Measurements from ENCODE around the gene CAMTA1. TPM values are rescaled to one million over a fixed set of nuclear protein-coding genes. Genes with fewer than 3 reads are reported as not detected.
A peak's percentile ranks its signal among the peaks of the same experiment; 100 is the strongest.

The CAMTA1 gene
- total and polyA plus RNA-seq, 4 donors, result 48.1 to 140 (median 52.3) TPM

GRCh38 chr1:7482077-7482476 lies 696.8 kb downstream of the CAMTA1 start:
- WGBS, 2 donors, result 77 to 84% methylated on average over 6 of the region's 6 CpGs
- Histone ChIP-seq H3K4me1 (ENCODE audit: control insufficient read depth in 5 of 5, insufficient read depth in 5 of 5, low read length in 5 of 5) (peaks cover 0 to 57% (median 28%) of the 10 kb centered on the region in 5 donors), H3K27ac (ENCODE audit: low read depth in 1 of 2, low read length in 1 of 2) (no peak overlapping the region), H3K36me3 (ENCODE audit: control insufficient read depth in 4 of 4, insufficient read depth in 4 of 4, low read length in 4 of 4) (no peaks in the 10 kb centered on the region), H3K4me3 (no peak overlapping the region), H3K9ac (ENCODE audit: insufficient read depth in 1 of 2, low read length in 2 of 2) (no peak overlapping the region), H3K9me3 (ENCODE audit: control insufficient read depth in 4 of 4, insufficient read depth in 3 of 4, low read length in 3 of 4) (peaks cover 0 to 3% (median 0%) of the 10 kb centered on the region in 4 donors), H3K27me3 (ENCODE audit: control insufficient read depth in 3 of 3, insufficient read depth in 3 of 3, low read length in 2 of 3) (peaks cover 0 to 10% (median 0%) of the 10 kb centered on the region in 3 donors)
- ATAC-seq (ENCODE audit: insufficient read depth, low FRiP score), result no peak
- no peak for DNase-seq
- TF ChIP-seq CTCF (IDR thresholded peaks at IDR 0.05; ENCODE audit: control extremely low read depth, extremely low read depth), result no peak

GRCh38 chr1:7482772-7483495 lies 697.7 kb downstream of the CAMTA1 start:
- H3K9ac ChIP-seq (ENCODE audit: insufficient read depth in 1 of 2, low read length in 2 of 2), result no peak overlapping the region
- DNase-seq (peak in 1 of 3 donors; percentile 34), ATAC-seq (ENCODE audit: insufficient read depth, low FRiP score) (no peak)
- H3K9me3 ChIP-seq (ENCODE audit: control insufficient read depth in 4 of 4, insufficient read depth in 3 of 4, low read length in 3 of 4), result peaks cover 0 to 3% (median 0%) of the 10 kb centered on the region in 4 donors
- H3K36me3 ChIP-seq (ENCODE audit: control insufficient read depth in 4 of 4, insufficient read depth in 4 of 4, low read length in 4 of 4), result no peaks in the 10 kb centered on the region
- TF ChIP-seq CTCF (IDR thresholded peaks at IDR 0.05; ENCODE audit: control extremely low read depth, extremely low read depth), result no peak
- no peak overlapping the region for H3K27ac ChIP-seq (ENCODE audit: low read depth in 1 of 2, low read length in 1 of 2)
- WGBS, 2 donors, result 66 to 70% methylated on average over 10 of the region's 10 CpGs
- peaks cover 0 to 48% (median 23%) of the 10 kb centered on the region in 5 donors for H3K4me1 ChIP-seq (ENCODE audit: control insufficient read depth in 5 of 5, insufficient read depth in 5 of 5, low read length in 5 of 5)
- no peak overlapping the region for H3K4me3 ChIP-seq
- peaks cover 0 to 10% (median 0%) of the 10 kb centered on the region in 3 donors for H3K27me3 ChIP-seq (ENCODE audit: control insufficient read depth in 3 of 3, insufficient read depth in 3 of 3, low read length in 2 of 3)

- DNase-seq, result no peak
- 88 to 93% methylated on average over 13 of the region's 13 CpGs for WGBS, 2 donors
Observed at GRCh38 chr1:7483634-7484383, 698.6 kb downstream of the CAMTA1 start.

More at GRCh38 chr1:7483634-7484383, 698.6 kb downstream of the CAMTA1 start:
- Histone ChIP-seq H3K9ac (ENCODE audit: insufficient read depth in 1 of 2, low read length in 2 of 2) (no peak overlapping the region), H3K4me1 (ENCODE audit: control insufficient read depth in 5 of 5, insufficient read depth in 5 of 5, low read length in 5 of 5) (peaks cover 0 to 40% (median 25%) of the 10 kb centered on the region in 5 donors), H3K4me3 (no peak overlapping the region), H3K9me3 (ENCODE audit: control insufficient read depth in 4 of 4, insufficient read depth in 3 of 4, low read length in 3 of 4) (peaks cover 0 to 3% (median 0%) of the 10 kb centered on the region in 4 donors), H3K27me3 (ENCODE audit: control insufficient read depth in 3 of 3, insufficient read depth in 3 of 3, low read length in 2 of 3) (peaks cover 0 to 10% (median 0%) of the 10 kb centered on the region in 3 donors), H3K27ac (ENCODE audit: low read depth in 1 of 2, low read length in 1 of 2) (no peak overlapping the region), H3K36me3 (ENCODE audit: control insufficient read depth in 4 of 4, insufficient read depth in 4 of 4, low read length in 4 of 4) (no peaks in the 10 kb centered on the region)
- no peak for ATAC-seq (ENCODE audit: insufficient read depth, low FRiP score)
- TF ChIP-seq CTCF (IDR thresholded peaks at IDR 0.05; ENCODE audit: control extremely low read depth, extremely low read depth), result no peak

All from lung (tissue), 12 donors.